SK-N-MC (cell line): ENCODE results near the gene SMPD3.

Experiments
- DNase-seq: peaks from one replicate; pipeline ENCODE4 v3.0.0-alpha.2; 2011; ENCODE audit warnings: low read depth, low spot score
- H3K27ac ChIP-seq: fragments of 200-600 bp; sonication (generic); 2 replicates; pipeline ENCODE4 v1.5.1; 2016; ENCODE audit warnings: mixed run types
- H3K36me3 ChIP-seq: fragments of 200-600 bp; sonication (generic); 2 replicates; pipeline ENCODE4 v1.6.1; 2017; ENCODE audit warnings: antibody characterized with exemption, low read length, mixed read lengths; ENCODE audit not compliant: insufficient read depth
- H3K4me3 ChIP-seq: fragments of 200-600 bp; sonication (generic); 2 replicates; pipeline ENCODE4 v1.5.1; 2016
- H3K9ac ChIP-seq: fragments of 200-600 bp; sonication (generic); 2 replicates; pipeline ENCODE4 v1.8.0; 2017; ENCODE audit warnings: mixed run types, mixed read lengths; ENCODE audit not compliant: insufficient read length
- H3K9me3 ChIP-seq: fragments of 200-600 bp; sonication (generic); 2 replicates; pipeline ENCODE4 v1.6.1; 2017; ENCODE audit warnings: low read depth, mild to moderate bottlenecking, antibody characterized with exemption, low read length, moderate library complexity, mixed read lengths
- EZH2 ChIP-seq: fragments of 200-600 bp; sonication (generic); IDR thresholded peaks from one replicate; pipeline ENCODE4 v1.6.1; 2017; ENCODE audit warnings: antibody characterized with exemption
- FOXP2 ChIP-seq: optimal IDR thresholded peaks from 2 replicates; pipeline ENCODE3; 2011; ENCODE audit warnings: mild to moderate bottlenecking, moderate library complexity; ENCODE audit not compliant: insufficient read depth; ENCODE audit errors: extremely low read length, control extremely low read depth
- POLR2AphosphoS5 ChIP-seq: IDR thresholded peaks from 2 replicates; pipeline ENCODE4 v1.6.1; 2012; ENCODE audit warnings: mild to moderate bottlenecking, low read depth, low read length, borderline replicate concordance

Gene SMPD3

GRCh38 chr16:68345351-68345810, 102.9 kb downstream of the SMPD3 start:
- Histone ChIP-seq H3K4me3 (no peak overlapping the region), H3K36me3 (peaks cover 2% of the 10 kb centered on the region; the same call in 1 of the 2 replicates), H3K9me3 (no peaks in the 10 kb centered on the region), H3K9ac (no peak overlapping the region), H3K27ac (no peak overlapping the region)
- no peak for DNase-seq
- TF ChIP-seq EZH2 (no peak), POLR2AphosphoS5 (no peak), FOXP2 (no peak)

- Histone ChIP-seq H3K9ac (no peak overlapping the region), H3K36me3 (peaks cover 2% of the 10 kb centered on the region; the same call in 1 of the 2 replicates), H3K27ac (no peak overlapping the region), H3K9me3 (no peaks in the 10 kb centered on the region), H3K4me3 (no peak overlapping the region)
- no peak for TF ChIP-seq POLR2AphosphoS5
- TF ChIP-seq EZH2, result no peak
- TF ChIP-seq FOXP2, result no peak
- no peak for DNase-seq
These were observed 104.1 kb downstream of the SMPD3 start for GRCh38 chr16:68344252-68344651.

GRCh38 chr16:68343137-68343536, 105.2 kb downstream of the SMPD3 start:
- no peaks in the 10 kb centered on the region; the same call in 1 of the 2 replicates for H3K36me3 ChIP-seq
- DNase-seq, result no peak

GRCh38 chr16:68342620-68343019, 105.7 kb downstream of the SMPD3 start:
- TF ChIP-seq EZH2, result no peak
- no peak for TF ChIP-seq FOXP2
- TF ChIP-seq POLR2AphosphoS5, result no peak
- H3K9me3 ChIP-seq, result no peaks in the 10 kb centered on the region
- H3K36me3 ChIP-seq, result no peaks in the 10 kb centered on the region; the same call in 1 of the 2 replicates
- no peak overlapping the region for H3K27ac ChIP-seq
- H3K9ac ChIP-seq, result no peak overlapping the region
- no peak overlapping the region for H3K4me3 ChIP-seq
- DNase-seq, result no peak

More at GRCh38 chr16:68343137-68343536, 105.2 kb downstream of the SMPD3 start:
- no peak for TF ChIP-seq FOXP2
- no peak for TF ChIP-seq POLR2AphosphoS5
- no peak for TF ChIP-seq EZH2
- H3K9me3 ChIP-seq, result no peaks in the 10 kb centered on the region
- no peak overlapping the region for H3K9ac ChIP-seq
- no peak overlapping the region for H3K4me3 ChIP-seq
- H3K27ac ChIP-seq, result no peak overlapping the region

GRCh38 chr16:68339214-68339613, 109.1 kb downstream of the SMPD3 start:
- H3K36me3 ChIP-seq, result no peaks in the 10 kb centered on the region; the same call in 1 of the 2 replicates
- no peak overlapping the region for H3K27ac ChIP-seq
- no peak for DNase-seq
- H3K9me3 ChIP-seq, result no peaks in the 10 kb centered on the region
- no peak overlapping the region for H3K9ac ChIP-seq
- H3K4me3 ChIP-seq, result no peak overlapping the region
- no peak for TF ChIP-seq FOXP2
- no peak for TF ChIP-seq EZH2
- no peak for TF ChIP-seq POLR2AphosphoS5

- Histone ChIP-seq H3K9me3 (no peaks in the 10 kb centered on the region), H3K9ac (no peak overlapping the region), H3K4me3 (no peak overlapping the region), H3K27ac (no peak overlapping the region), H3K36me3 (no peaks in the 10 kb centered on the region; the same call in 1 of the 2 replicates)
- no peak for TF ChIP-seq POLR2AphosphoS5
- TF ChIP-seq FOXP2, result no peak
- no peak for TF ChIP-seq EZH2
- DNase-seq, result no peak
These were observed 109.8 kb downstream of the SMPD3 start for GRCh38 chr16:68338326-68339119.

GRCh38 chr16:68335175-68335574, 113.1 kb downstream of the SMPD3 start:
- H3K4me3 ChIP-seq, result no peak overlapping the region
- no peak for TF ChIP-seq EZH2
- TF ChIP-seq POLR2AphosphoS5, result no peak
- no peak for TF ChIP-seq FOXP2
- H3K36me3 ChIP-seq, result no peaks in the 10 kb centered on the region; the same call in 1 of the 2 replicates
- no peaks in the 10 kb centered on the region for H3K9me3 ChIP-seq
- no peak overlapping the region for H3K27ac ChIP-seq
- DNase-seq, result no peak
- H3K9ac ChIP-seq, result no peak overlapping the region

GRCh38 chr16:68332411-68333121, 115.7 kb downstream of the SMPD3 start:
- H3K36me3 ChIP-seq, result no peaks in the 10 kb centered on the region
- peak overlapping the region; percentile 62; the same call in 1 of the 2 replicates for H3K27ac ChIP-seq

More at GRCh38 chr16:68332411-68333121, 115.7 kb downstream of the SMPD3 start:
- no peak overlapping the region for H3K4me3 ChIP-seq
- no peak overlapping the region for H3K9ac ChIP-seq
- TF ChIP-seq EZH2 (no peak), POLR2AphosphoS5 (no peak), FOXP2 (no peak)
- no peak for DNase-seq
- H3K9me3 ChIP-seq, result no peaks in the 10 kb centered on the region
